GM12878 (cell line): ENCODE results near the gene COMT.

Experiments
- JUNB ChIP-seq: IDR thresholded peaks from 2 replicates; pipeline ENCODE4 v1.6.1; 2016; ENCODE audit warnings: antibody characterized with exemption, mild to moderate bottlenecking
- PML ChIP-seq: IDR thresholded peaks from 2 replicates; pipeline ENCODE4 v1.6.1; 2012; ENCODE audit warnings: low read length, inconsistent platforms

DNA sequence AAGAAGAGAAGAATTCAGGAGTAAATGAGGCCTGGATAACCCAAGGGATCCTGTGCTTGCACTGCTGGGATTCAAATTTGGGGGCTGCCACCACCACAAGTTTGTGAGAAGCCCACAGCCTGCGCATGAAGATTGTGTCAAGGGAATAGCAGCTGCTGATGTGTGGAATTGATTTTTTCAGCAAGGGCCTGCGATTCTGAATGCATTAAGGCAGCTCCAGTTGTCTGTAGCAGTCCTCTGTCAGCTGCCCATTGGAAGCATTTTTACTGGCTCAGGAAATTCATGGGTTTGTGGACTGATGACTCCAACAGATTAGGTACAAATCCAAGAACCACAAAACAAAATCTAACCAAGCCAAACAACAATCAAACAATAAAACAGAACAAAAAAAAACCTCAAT, 61.1 kb downstream of the COMT start:
- TF ChIP-seq JUNB, result no peak
- no peak for TF ChIP-seq PML
